GM13977 (cell line): ENCODE measurements around the gene USB1.

Source experiments
- DNase-seq: peaks from one replicate; pipeline ENCODE4 v3.0.0; 2012; ENCODE audit warnings: low spot score
- CTCF ChIP-seq: IDR thresholded peaks from 2 replicates; pipeline ENCODE4 v1.5.1; 2012; ENCODE audit warnings: mild to moderate bottlenecking, control low read depth; ENCODE audit not compliant: insufficient read depth; ENCODE audit errors: extremely low read depth, missing control alignments
- in situ Hi-C: fragments of 300-500 bp; cut with MboI; formaldehyde crosslinking; loops from one replicate; pipeline ENCODE4 v1.12.0; 2022; ENCODE audit warnings: low sequenced_read_pairs, low pct_unique_long_range_greater_than_20kb, mixed read lengths, inconsistent platforms; ENCODE audit not compliant: unreplicated experiment

USB1 gene

GRCh38 chr16:57957673-57958392 is 43.4 kb upstream of the USB1 start:
- TF ChIP-seq CTCF, result no peak
- DNase-seq, result no peak
- in situ Hi-C loops, result no loop called here

- no peak for TF ChIP-seq CTCF
- in situ Hi-C loops, result no loop called here
- no peak for DNase-seq
Observed at GRCh38 chr16:57958544-57958943, 42.7 kb upstream of the USB1 start.

GRCh38 chr16:57959121-57959520 is 42.1 kb upstream of the USB1 start:
- TF ChIP-seq CTCF, result no peak
- no peak for DNase-seq
- in situ Hi-C loops, result no loop called here

DNA sequence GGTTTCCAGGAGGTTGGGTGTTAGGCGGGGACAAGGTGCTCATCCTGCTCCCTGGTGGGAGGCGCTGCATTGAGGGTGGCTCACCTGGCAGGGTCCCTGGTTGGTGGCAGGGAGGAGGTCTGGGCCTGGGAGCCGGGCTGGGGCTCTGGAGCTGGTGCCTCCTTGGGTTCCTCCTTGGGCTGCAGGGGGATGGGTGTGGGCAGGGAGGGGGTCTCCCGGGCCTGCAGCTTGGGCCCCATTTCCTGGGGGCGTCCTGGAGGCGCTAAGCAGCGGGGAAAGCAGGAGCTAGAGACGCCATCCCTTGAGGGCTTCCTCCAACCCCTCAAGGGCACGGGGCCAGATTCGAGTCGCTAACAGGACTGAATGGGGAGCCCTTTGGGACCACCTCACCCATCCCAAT is 41.4 kb upstream of the USB1 start:
- TF ChIP-seq CTCF, result no peak
- DNase-seq, result no peak
- in situ Hi-C loops, result no loop called here

- TF ChIP-seq CTCF, result no peak
- in situ Hi-C loops, result no loop called here
- DNase-seq, result no peak
Observed at GRCh38 chr16:57960310-57960709, 40.9 kb upstream of the USB1 start.

DNA sequence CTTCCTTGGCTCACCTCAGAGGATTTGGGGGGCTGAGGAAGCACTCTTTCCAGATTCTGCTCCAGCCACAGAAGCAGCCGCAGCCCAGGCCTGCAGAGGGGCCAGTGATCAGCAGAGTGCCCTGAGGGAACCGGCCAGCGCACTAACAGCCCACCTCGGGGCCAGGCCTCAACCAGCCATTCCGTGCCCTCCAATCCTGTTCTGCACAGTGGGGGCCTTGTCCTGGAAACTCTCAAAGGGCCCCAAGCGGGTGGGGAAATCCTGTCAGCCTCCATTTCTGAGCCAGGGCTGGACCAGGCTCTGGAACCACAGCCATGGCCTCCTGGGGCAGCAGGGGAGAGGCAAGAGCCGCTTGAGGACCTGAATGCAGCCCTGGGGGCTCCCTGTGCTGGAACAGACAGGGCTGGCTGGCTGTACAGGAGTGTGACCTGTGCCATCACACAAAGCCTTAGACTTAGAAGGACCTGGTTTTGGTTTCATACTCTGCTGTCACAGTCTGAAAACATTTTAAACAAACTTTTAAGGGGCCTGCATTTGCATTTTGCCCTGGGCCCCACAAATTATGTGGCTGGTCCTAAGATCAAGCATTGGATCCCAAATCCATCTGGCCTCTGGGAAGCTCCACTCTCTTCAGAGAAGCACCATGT is 40.3 kb upstream of the USB1 start:
- in situ Hi-C loops, result no loop called here
- DNase-seq, result no peak
- no peak for TF ChIP-seq CTCF

GRCh38 chr16:57961538-57961937 is 39.7 kb upstream of the USB1 start:
- no peak for DNase-seq
- in situ Hi-C loops, result no loop called here
- TF ChIP-seq CTCF, result no peak
